GM23338 (cell line): Measurements from ENCODE around the gene SOX9. TPM values are rescaled to one million over a fixed set of nuclear protein-coding genes. Genes with fewer than 3 reads are reported as not detected.

Experiments used
- ATAC-seq: fragments of 200-7000 bp; cut with Tn5 transposase; 3 replicates; pipeline ENCODE4 v1.9.1; 2020
- DNase-seq: peaks from one replicate; pipeline ENCODE4 v3.0.0-alpha.2; 2015; ENCODE audit warnings: low spot score
- H2AFZ ChIP-seq: fragments of 200-600 bp; sonication (generic); 2 replicates; pipeline ENCODE4 v1.8.0; 2016; ENCODE audit warnings: antibody characterized with exemption, mild to moderate bottlenecking, moderate library complexity
- H3F3A ChIP-seq: fragments of 200-600 bp; sonication (generic); replicated peaks from 2 replicates; pipeline ENCODE4 v1.8.0; 2017; ENCODE audit warnings: antibody characterized with exemption, mixed run types, low read depth
- H3K27ac ChIP-seq: fragments of 200-600 bp; sonication (generic); 2 replicates; pipeline ENCODE4 v1.6.1; 2016; ENCODE audit warnings: low read depth
- H3K27me3 ChIP-seq: fragments of 200-600 bp; sonication (generic); 2 replicates; pipeline ENCODE4 v1.8.0; 2016; ENCODE audit warnings: mild to moderate bottlenecking, mixed run types, moderate library complexity; ENCODE audit not compliant: insufficient read depth
- H3K36me3 ChIP-seq: fragments of 200-600 bp; sonication (generic); 2 replicates; pipeline ENCODE4 v1.8.0; 2016; ENCODE audit warnings: mild to moderate bottlenecking; ENCODE audit not compliant: insufficient read depth
- H3K4me1 ChIP-seq: fragments of 200-600 bp; sonication (generic); 2 replicates; pipeline ENCODE4 v1.8.0; 2016; ENCODE audit warnings: mild to moderate bottlenecking, moderate library complexity; ENCODE audit not compliant: insufficient read depth
- H3K4me2 ChIP-seq: fragments of 200-600 bp; sonication (generic); 2 replicates; pipeline ENCODE4 v1.7.1; 2017; ENCODE audit warnings: mixed run types
- H3K4me3 ChIP-seq: fragments of 200-600 bp; sonication (generic); 2 replicates; pipeline ENCODE4 v1.6.1; 2016; ENCODE audit warnings: mixed run types
- H3K79me2 ChIP-seq: fragments of 200-600 bp; sonication (generic); replicated peaks from 2 replicates; pipeline ENCODE4 v1.8.0; 2017; ENCODE audit warnings: mild to moderate bottlenecking; ENCODE audit not compliant: insufficient read depth
- H3K9me2 ChIP-seq: fragments of 200-600 bp; sonication (generic); 2 replicates; pipeline ENCODE4 v1.8.0; 2017; ENCODE audit not compliant: insufficient read depth
- H4K20me1 ChIP-seq: fragments of 200-600 bp; sonication (generic); replicated peaks from 2 replicates; pipeline ENCODE4 v1.8.0; 2017; ENCODE audit warnings: mild to moderate bottlenecking; ENCODE audit not compliant: insufficient read depth
- H3K27ac Mint-ChIP-seq: 2 replicates; pipeline ENCODE4 v1.8.0; 2020; ENCODE audit warnings: inconsistent platforms, mild to moderate bottlenecking, moderate library complexity, mixed read lengths
- H3K27me3 Mint-ChIP-seq: 3 replicates; pipeline ENCODE4 v1.8.0; 2022; ENCODE audit warnings: low read depth, mild to moderate bottlenecking, moderate library complexity, mixed read lengths, inconsistent platforms; ENCODE audit not compliant: insufficient read depth, poor library complexity
- H3K36me3 Mint-ChIP-seq: 3 replicates; pipeline ENCODE4 v1.8.0; 2021; ENCODE audit warnings: low read depth, mild to moderate bottlenecking, inconsistent platforms, moderate library complexity, mixed read lengths
- H3K4me1 Mint-ChIP-seq: 3 replicates; pipeline ENCODE4 v1.8.0; 2020; ENCODE audit warnings: mild to moderate bottlenecking, inconsistent platforms, mixed read lengths
- H3K4me3 Mint-ChIP-seq: 3 replicates; pipeline ENCODE4 v1.8.0; 2021; ENCODE audit warnings: moderate library complexity, mild to moderate bottlenecking, inconsistent platforms, mixed read lengths
- H3K9me3 Mint-ChIP-seq: 3 replicates; pipeline ENCODE4 v1.8.0; 2020; ENCODE audit warnings: moderate library complexity, mild to moderate bottlenecking, inconsistent platforms, mixed read lengths
- CREB1 ChIP-seq: fragments of 250-450 bp; sonication (Bioruptor Pico); IDR thresholded peaks from 2 replicates; pipeline ENCODE4 v1.5.0; 2020; ENCODE audit warnings: low read depth, mild to moderate bottlenecking, moderate library complexity
- CTCF ChIP-seq, 2 experiments: fragments of 200-600 bp in 1 of 2; sonication (generic) in 1 of 2; conservative IDR thresholded peaks; 2 replicates each; pipeline versions ENCODE4 v1.5.1 to v1.6.1; 2016 to 2017; ENCODE audit warnings: antibody characterized with exemption in 2 of 2, low read depth in 2 of 2, mild to moderate bottlenecking in 2 of 2, moderate library complexity in 1 of 2
- EZH2 ChIP-seq: fragments of 200-600 bp; sonication (generic); IDR thresholded peaks from one replicate; pipeline ENCODE4 v1.8.0; 2017; ENCODE audit warnings: antibody characterized with exemption, mild to moderate bottlenecking, low read depth; ENCODE audit not compliant: unreplicated experiment
- EZH2phosphoT487 ChIP-seq: fragments of 200-600 bp; sonication (generic); IDR thresholded peaks from one replicate; pipeline ENCODE4 v1.8.1; 2018; ENCODE audit warnings: antibody characterized with exemption; ENCODE audit not compliant: unreplicated experiment
- JUNB ChIP-seq: IDR thresholded peaks from one replicate; pipeline ENCODE4 v1.6.1; 2016; ENCODE audit warnings: antibody characterized with exemption; ENCODE audit not compliant: unreplicated experiment
- NANOG ChIP-seq: IDR thresholded peaks from 2 replicates; pipeline ENCODE4 v1.6.1; 2016; ENCODE audit warnings: antibody characterized with exemption, borderline replicate concordance
- POLR2AphosphoS5 ChIP-seq: IDR thresholded peaks from 2 replicates; pipeline ENCODE4 v1.6.1; 2016; ENCODE audit warnings: antibody characterized with exemption, low read depth
- STAT1 ChIP-seq: IDR thresholded peaks from one replicate; pipeline ENCODE4 v1.6.1; 2016; ENCODE audit warnings: antibody characterized with exemption; ENCODE audit not compliant: unreplicated experiment
- ZNF114 ChIP-seq: fragments of 250-450 bp; sonication (Bioruptor Pico); IDR thresholded peaks from 2 replicates; pipeline ENCODE4 v1.5.0; 2020; ENCODE audit warnings: mild to moderate bottlenecking, moderate library complexity
- ZNF462 ChIP-seq: fragments of 250-450 bp; sonication (Bioruptor Pico); IDR thresholded peaks from 2 replicates; pipeline ENCODE4 v1.5.0; 2020; ENCODE audit warnings: mild to moderate bottlenecking, moderate library complexity
- polyA plus RNA-seq: library from polyadenylated mRNA; unstranded; fragments of >200 nt; fragmentation: Nextera tagmentation; extraction: Ambion mirVana; gene quantifications from 2 replicates; pipeline ENCODE4 v1.2.1, GENCODE V29; 2016
- total RNA-seq: library from RNA; depleted of rRNA; stranded (reverse); fragments of >200 nt; shearing (Covaris generic); gene quantifications from 2 replicates; pipeline ENCODE4 v1.2.3, GENCODE V29; 2014

The SOX9 gene
- total and polyA plus RNA-seq, 2 experiments from 2014 or later = 4.4 TPM

- Mint-ChIP-seq H3K36me3 (peaks cover 22% of the 10 kb centered on the region), H3K27me3 (peaks cover 29% of the 10 kb centered on the region), H3K4me1 (peaks cover 52% of the 10 kb centered on the region), H3K9me3 (0 out of 3 replicates have a peak, but pooled peaks cover 3% of the 10 kb centered on the region), H3K4me3 (peak overlapping the region; percentile 97), H3K27ac (no peak overlapping the region)
- Histone ChIP-seq H3K79me2 (0 out of 2 replicates have a peak, but pooled peaks cover 9% of the 10 kb centered on the region), H3F3A (peaks cover 7% of the 10 kb centered on the region; the same call in 1 of the 2 replicates), H3K4me1 (peaks cover 52% of the 10 kb centered on the region), H3K27ac (no peak overlapping the region), H3K27me3 (peaks cover 58% of the 10 kb centered on the region), H3K4me3 (peak overlapping the region; percentile 85), H2AFZ (0 out of 2 replicates have a peak overlapping the region, but pooled peaks have one; percentile 69), H3K36me3 (no peaks in the 10 kb centered on the region; the same call in 1 of the 2 replicates), H3K9me2 (no peaks in the 10 kb centered on the region), H3K4me2 (peak overlapping the region; percentile 97), H4K20me1 (no peaks in the 10 kb centered on the region)
- DNase-seq (peak; percentile 69), ATAC-seq (peak; percentile 5)
- no peak for TF ChIP-seq POLR2AphosphoS5
- TF ChIP-seq EZH2 = no peak
- TF ChIP-seq CTCF (conservative IDR thresholded peaks at IDR 0.05; ENCODE audit: low read depth in 2 of 2) = no peak; a peak in 1 of 4 replicates
- TF ChIP-seq EZH2phosphoT487 = no peak
- TF ChIP-seq JUNB = no peak
- no peak for TF ChIP-seq NANOG
- no peak for TF ChIP-seq CREB1 (CRISPR knock-in tag)
- no peak for TF ChIP-seq STAT1
- TF ChIP-seq ZNF114 = no peak
- no peak for TF ChIP-seq ZNF462 (CRISPR knock-in tag)
Observed at GRCh38 chr17:72123530-72124437, 3.0 kb downstream of the SOX9 start.
